ENCODE results near the gene PLAAT2.

Gene PLAAT2

GRCh38 chr11:63518548-63518947, 44.6 kb downstream of the PLAAT2 start:
- DNase-seq (ENCODE audit: low read depth) = no peak

DNA sequence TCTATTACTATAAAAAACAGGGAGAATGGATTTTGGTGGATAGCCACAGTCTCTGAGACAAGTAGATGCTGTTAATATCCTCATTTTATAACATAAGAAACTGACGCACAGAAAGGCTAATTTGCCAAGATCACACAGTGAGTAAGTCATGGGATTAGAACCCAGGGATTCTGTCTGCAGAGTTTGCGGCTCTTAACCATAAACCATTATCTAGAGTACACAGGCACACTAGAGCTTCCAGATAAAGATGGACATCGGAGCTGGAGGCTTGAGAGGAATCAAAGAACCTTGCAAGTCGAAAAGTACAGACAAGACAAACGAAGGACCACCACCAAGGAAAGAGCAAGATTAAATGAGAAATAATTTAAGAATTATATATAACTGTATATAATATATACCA, 46.0 kb downstream of the PLAAT2 start:
- DNase-seq (ENCODE audit: low read depth) = no peak

- no peak for DNase-seq (ENCODE audit: low read depth)
Measured at GRCh38 chr11:63516109-63516508, 47.1 kb downstream of the PLAAT2 start.

GRCh38 chr11:63512816-63513215, 50.4 kb downstream of the PLAAT2 start:
- DNase-seq (ENCODE audit: low read depth) = no peak

DNA sequence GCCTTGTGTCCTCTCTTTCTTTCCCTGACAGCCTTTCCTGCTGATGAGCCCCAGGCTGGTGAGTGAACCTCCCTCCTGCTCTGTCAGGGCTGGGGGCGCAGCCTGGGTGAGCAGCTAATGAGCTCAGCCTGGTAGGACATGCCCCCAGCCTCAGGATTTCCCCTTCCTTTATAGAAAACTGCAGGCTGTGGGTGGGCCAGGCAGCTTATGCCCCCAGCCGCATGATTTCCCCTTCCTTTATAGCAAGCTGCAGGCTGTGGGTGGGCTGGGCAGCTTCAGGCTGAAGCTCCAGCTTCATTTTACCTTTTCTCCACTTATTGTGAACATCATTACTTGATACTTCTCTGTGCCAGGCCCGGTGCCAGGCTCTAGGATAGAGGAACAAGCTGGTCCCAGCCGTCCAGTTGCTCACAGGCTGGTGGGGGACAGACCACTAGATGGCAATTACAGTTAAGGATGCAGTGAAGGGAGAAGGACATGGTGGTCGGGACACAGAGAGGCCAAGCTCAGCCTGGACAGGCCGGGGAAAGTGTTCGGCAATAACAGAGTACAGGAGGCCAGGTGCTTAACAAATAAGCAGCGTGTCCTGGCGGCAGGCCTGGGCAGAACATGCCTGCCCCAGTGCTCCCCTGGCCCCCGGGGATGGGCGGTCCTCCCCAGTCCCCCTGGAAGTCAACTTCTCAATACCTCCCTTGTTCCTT, 52.0 kb downstream of the PLAAT2 start:
- no peak for DNase-seq (ENCODE audit: low read depth)

DNA sequence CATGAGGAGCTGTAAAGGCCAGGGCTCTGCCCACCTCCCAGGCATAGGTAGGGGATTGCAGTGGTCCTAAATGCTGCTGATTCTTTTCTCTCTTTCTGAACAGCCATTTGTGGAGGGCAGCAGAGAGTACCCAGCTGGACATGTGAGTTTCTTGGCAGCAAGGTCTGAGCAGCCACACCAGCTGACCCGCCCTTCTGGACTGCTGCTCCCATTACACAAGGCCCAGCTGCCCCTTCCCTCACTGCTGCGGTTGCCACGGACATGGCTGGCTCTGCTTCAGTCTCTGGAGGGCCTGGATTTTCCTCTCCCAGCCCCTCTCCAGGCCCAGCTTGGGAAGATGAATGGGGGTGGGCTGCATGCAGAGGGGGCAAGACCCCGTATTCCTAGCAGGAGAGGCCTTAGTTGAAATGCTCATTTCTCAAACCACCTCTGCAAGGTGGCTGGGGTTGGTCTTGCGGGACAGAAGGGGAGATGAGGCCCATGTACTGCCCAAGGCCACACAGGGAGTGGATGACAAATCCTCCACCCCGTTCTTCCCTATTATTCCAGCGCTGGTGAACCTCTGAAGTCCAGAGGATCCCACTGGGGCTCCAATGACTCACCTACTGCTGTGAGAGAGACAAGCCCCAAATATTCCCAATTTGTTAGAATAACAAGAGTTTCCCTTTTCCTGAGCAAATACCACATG, 52.7 kb downstream of the PLAAT2 start:
- DNase-seq (ENCODE audit: low read depth) = no peak

DNA sequence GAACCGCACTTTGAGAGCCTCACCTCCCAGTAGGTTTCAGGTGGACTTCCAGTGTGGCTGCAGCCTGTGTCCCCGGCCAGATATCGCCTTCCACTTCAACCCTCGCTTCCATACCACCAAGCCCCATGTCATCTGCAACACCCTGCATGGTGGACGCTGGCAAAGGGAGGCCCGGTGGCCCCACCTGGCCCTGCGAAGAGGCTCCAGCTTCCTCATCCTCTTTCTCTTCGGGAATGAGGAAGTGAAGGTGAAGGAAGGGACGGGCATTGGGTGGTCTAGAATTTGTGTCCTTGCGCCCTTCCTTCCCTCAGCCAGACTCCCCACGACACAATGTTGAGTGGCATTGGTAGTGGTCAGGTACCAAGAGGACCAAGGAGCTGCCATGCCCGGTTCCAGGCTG, 54.4 kb downstream of the PLAAT2 start:
- no peak for DNase-seq (ENCODE audit: low read depth)

DNA sequence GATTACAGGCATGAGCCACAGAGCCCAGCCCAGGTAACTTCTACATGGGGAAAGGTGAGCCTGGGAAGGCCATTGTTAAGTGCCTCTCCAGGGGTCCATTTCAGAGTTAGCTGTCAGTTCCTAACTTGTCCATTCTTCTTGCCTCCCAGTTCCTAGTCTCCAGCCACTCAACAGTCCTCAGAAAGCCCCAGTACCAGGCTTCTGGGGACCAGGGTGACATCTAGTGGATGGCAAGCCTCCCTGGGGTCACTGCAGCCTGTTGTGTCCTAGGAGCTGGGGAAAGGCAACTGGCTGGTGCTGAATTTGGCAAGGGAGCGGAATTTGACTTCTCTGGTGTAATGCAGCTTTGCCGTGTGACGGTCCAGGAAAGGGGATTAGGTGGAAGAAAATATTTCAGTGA, 55.2 kb downstream of the PLAAT2 start:
- DNase-seq (ENCODE audit: low read depth) = no peak

DNA sequence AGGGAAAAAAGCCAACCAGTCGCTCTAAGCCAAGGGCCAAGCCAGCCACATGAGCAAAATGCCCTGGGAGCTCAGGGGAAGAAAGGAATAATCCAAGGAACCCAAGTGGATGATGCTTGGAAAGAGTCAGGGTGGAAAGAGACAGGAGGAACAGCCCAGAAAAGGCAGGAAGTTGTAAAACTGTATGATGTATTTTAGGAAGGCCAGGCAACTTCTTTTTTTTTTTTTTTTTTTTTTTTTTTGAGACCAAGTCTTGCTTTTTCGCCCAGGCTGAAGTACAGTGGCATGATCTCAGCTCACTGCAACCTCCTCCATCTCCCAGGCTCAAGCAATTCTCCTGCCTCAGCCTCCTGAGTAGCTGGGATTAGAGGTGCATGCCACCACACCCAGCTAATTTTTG, 55.7 kb downstream of the PLAAT2 start:
- DNase-seq (ENCODE audit: low read depth) = no peak

GRCh38 chr11:63506876-63507275, 56.3 kb downstream of the PLAAT2 start:
- no peak for DNase-seq (ENCODE audit: low read depth)

GRCh38 chr11:63505857-63506528, 57.2 kb downstream of the PLAAT2 start, which contains the start of gene LGALS12:
Gene LGALS12 (plus strand): TSS chr11:63506084. CDS start chr11:63506459, 375 bp downstream.
- no peak for DNase-seq (ENCODE audit: low read depth)

DNA sequence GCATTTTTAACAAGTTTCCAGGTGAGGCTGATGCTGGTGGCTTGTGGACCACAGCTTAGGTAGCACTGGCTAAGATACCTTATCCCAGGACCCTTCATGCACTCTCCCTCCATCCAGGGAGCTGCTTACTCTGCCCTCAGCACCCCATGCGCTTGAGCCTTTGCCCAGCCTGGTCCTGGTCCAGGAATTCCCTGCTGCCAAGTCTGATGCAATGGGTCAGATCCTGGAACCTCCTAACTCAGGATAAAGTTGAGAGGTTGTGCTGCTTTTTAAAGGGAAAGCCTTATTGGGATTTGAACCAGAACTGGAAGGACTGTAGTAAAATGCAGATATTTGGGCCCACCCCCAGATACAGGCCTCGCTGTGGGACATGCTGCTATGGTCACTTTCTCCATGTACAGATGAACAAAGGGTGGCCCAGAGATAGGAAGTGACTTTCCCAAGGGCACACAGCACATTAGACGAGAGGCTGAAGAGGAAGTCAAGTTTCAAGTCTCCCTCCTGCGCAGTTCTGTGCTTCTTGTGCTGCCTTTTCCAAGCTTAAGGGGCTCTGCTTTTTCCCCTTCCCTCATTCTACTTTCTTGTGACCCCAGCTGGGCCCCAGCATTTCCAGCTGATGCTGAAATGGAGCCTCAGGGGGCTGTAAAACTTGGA, 58.1 kb downstream of the PLAAT2 start:
- no peak for DNase-seq (ENCODE audit: low read depth)

GRCh38 chr11:63504054-63504453, 59.1 kb downstream of the PLAAT2 start:
- DNase-seq (ENCODE audit: low read depth) = no peak

DNA sequence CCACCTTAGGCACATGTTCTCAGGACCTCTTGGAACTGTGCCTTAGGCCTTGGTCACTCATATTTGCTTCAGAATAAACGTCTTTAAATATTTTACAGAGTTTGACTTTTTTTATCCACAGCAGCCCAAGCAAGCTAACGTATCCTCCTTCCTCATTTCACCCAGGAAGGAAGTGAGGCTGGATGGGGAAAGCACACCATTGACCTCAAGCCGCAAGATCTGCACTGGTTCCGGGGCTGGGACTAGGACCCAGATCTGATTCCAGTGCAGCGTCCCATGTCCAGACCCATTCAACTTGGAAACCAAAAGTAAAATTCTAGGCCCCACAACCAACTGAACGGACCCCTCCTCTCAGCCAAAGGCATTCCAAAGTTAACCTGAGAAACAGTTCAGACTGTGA, 59.7 kb downstream of the PLAAT2 start:
- DNase-seq (ENCODE audit: low read depth) = no peak
